Measurements from ENCODE around the gene MAP4K1.

DNA sequence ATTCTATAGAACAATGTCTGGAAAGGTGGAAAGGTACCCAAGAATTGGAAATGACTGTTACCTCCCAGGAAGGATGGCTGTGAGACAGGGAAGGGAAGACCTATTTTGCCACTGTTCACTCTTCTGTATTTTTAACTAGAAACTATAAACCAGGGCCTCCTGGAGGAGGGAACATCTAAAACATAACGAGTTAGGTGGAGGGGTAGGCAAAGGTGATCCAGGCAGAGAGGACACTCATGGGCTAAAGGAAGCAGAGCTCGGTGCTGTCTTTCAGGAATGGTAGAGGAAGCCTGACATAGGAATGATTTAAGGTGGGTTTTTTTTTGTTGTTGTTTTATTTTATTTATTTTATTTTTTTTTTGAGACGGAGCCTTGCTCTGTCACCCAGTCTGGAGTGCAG lies 7.1 kb upstream of the MAP4K1 start:
- TF ChIP-seq RARB (CRISPR knock-in tag; IDR thresholded peaks at IDR 0.05) (no peak), GLIS3 (CRISPR knock-in tag; IDR thresholded peaks at IDR 0.05) (no peak), ARNTL (CRISPR knock-in tag; IDR thresholded peaks at IDR 0.05; ENCODE audit: borderline replicate concordance, low read depth) (no peak), ZFP3 (CRISPR knock-in tag; IDR thresholded peaks at IDR 0.05) (no peak), SNAI2 (CRISPR knock-in tag; IDR thresholded peaks at IDR 0.05) (no peak), ZC3H10 (CRISPR knock-in tag; IDR thresholded peaks at IDR 0.05) (no peak), ZNF8 (CRISPR knock-in tag; IDR thresholded peaks at IDR 0.05) (no peak), ESRRG (CRISPR knock-in tag; IDR thresholded peaks at IDR 0.05) (no peak), TOX (CRISPR knock-in tag; IDR thresholded peaks at IDR 0.05; ENCODE audit: borderline replicate concordance) (no peak)
- TF ChIP-seq, protein P1, sequence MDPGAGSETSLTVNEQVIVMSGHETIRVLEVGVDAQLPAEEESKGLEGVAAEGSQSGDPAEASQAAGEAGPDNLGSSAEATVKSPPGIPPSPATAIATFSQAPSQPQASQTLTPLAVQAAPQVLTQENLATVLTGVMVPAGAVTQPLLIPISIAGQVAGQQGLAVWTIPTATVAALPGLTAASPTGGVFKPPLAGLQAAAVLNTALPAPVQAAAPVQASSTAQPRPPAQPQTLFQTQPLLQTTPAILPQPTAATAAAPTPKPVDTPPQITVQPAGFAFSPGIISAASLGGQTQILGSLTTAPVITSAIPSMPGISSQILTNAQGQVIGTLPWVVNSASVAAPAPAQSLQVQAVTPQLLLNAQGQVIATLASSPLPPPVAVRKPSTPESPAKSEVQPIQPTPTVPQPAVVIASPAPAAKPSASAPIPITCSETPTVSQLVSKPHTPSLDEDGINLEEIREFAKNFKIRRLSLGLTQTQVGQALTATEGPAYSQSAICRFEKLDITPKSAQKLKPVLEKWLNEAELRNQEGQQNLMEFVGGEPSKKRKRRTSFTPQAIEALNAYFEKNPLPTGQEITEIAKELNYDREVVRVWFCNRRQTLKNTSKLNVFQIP (CRISPR knock-in tag; IDR thresholded peaks at IDR 0.05; ENCODE audit: borderline replicate concordance, low read depth): no peak
- TF ChIP-seq, protein P2, sequence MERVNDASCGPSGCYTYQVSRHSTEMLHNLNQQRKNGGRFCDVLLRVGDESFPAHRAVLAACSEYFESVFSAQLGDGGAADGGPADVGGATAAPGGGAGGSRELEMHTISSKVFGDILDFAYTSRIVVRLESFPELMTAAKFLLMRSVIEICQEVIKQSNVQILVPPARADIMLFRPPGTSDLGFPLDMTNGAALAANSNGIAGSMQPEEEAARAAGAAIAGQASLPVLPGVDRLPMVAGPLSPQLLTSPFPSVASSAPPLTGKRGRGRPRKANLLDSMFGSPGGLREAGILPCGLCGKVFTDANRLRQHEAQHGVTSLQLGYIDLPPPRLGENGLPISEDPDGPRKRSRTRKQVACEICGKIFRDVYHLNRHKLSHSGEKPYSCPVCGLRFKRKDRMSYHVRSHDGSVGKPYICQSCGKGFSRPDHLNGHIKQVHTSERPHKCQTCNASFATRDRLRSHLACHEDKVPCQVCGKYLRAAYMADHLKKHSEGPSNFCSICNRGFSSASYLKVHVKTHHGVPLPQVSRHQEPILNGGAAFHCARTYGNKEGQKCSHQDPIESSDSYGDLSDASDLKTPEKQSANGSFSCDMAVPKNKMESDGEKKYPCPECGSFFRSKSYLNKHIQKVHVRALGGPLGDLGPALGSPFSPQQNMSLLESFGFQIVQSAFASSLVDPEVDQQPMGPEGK (CRISPR knock-in tag; IDR thresholded peaks at IDR 0.05; ENCODE audit: borderline replicate concordance): no peak
- TF ChIP-seq, protein P3, sequence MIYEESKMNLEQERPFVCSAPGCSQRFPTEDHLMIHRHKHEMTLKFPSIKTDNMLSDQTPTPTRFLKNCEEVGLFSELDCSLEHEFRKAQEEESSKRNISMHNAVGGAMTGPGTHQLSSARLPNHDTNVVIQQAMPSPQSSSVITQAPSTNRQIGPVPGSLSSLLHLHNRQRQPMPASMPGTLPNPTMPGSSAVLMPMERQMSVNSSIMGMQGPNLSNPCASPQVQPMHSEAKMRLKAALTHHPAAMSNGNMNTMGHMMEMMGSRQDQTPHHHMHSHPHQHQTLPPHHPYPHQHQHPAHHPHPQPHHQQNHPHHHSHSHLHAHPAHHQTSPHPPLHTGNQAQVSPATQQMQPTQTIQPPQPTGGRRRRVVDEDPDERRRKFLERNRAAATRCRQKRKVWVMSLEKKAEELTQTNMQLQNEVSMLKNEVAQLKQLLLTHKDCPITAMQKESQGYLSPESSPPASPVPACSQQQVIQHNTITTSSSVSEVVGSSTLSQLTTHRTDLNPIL (CRISPR knock-in tag; IDR thresholded peaks at IDR 0.05; ENCODE audit: low read depth): no peak
- TF ChIP-seq, protein P4, sequence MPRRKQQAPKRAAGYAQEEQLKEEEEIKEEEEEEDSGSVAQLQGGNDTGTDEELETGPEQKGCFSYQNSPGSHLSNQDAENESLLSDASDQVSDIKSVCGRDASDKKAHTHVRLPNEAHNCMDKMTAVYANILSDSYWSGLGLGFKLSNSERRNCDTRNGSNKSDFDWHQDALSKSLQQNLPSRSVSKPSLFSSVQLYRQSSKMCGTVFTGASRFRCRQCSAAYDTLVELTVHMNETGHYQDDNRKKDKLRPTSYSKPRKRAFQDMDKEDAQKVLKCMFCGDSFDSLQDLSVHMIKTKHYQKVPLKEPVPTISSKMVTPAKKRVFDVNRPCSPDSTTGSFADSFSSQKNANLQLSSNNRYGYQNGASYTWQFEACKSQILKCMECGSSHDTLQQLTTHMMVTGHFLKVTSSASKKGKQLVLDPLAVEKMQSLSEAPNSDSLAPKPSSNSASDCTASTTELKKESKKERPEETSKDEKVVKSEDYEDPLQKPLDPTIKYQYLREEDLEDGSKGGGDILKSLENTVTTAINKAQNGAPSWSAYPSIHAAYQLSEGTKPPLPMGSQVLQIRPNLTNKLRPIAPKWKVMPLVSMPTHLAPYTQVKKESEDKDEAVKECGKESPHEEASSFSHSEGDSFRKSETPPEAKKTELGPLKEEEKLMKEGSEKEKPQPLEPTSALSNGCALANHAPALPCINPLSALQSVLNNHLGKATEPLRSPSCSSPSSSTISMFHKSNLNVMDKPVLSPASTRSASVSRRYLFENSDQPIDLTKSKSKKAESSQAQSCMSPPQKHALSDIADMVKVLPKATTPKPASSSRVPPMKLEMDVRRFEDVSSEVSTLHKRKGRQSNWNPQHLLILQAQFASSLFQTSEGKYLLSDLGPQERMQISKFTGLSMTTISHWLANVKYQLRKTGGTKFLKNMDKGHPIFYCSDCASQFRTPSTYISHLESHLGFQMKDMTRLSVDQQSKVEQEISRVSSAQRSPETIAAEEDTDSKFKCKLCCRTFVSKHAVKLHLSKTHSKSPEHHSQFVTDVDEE (CRISPR knock-in tag; IDR thresholded peaks at IDR 0.05): no peak
